NCI-H128 (cell line): ENCODE results near the gene CENPQ.

Source experiments
- DNase-seq: peaks from one replicate; lab custom pipeline; 2025; ENCODE audit not compliant: unreplicated experiment; lab: John Stamatoyannopoulos, UW

Gene CENPQ

DNA sequence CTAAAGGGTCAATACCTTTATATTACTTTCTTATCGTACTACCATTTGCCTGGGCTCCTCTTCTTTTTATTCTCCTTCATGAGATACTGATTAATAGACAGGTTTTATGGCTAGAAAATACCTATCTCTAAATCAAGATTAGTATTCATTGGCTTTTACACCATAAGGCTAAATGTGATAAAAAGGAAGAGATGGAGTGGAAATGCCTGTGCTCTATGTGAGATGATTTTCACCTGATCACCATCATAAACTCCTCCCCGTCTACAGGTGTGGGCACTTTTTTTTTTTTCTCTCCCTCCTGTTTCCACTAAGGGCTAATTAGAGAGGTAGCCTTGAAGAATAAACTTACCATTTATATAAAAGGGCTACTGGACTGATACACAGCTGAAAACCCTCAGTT lies 36.5 kb downstream of the CENPQ start, which contains the start of gene GLYATL3:
TSS of gene GLYATL3 (plus strand) at position 301 of the 400 bp plus-strand sequence. CDS start 12,068 bp downstream, outside the sequence.
- no peak for DNase-seq

DNA sequence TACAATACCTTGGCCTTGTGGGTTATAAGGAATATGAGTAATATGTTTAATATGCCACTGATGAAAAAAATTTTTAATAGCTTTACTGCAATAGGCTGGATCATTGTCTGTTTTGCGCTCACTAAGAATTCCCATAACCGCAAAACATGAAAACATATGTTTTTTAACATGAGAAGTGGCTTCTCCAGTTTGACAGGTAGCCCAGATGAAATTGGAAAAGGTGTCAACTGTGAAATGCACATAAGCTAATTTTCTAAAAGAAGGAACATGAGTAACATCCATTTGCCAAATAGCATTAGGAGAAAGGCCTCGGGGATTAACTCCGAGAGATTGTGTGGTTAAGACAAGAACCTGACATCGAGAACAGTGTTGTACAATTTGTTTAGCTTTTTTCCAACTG lies 41.5 kb downstream of the CENPQ start:
- DNase-seq = no peak

DNA sequence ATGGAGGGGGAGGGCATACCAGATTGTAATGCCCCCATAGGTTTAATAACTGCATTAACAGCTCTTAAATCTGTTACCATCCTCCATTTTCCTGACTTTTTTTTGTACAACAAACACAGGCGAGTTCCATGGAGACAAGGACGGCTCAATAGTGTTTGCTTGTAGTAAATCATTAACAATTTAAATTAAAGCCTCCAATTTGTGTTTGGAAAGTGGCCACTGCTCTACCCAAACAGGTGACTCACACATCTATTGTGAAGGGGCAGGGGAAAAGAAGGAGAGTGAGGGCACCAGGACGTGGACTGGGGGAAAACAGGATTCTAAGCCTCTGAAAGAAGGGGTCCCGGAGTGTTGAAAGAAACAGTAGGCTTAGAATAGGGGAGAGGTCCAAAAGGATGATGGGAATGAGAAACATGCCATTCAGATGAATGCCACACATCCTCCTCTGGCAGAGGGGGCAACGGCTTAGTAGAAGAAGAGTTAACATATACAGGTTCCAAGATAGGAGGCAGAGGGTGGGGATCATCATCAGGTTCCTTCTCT lies 43.5 kb downstream of the CENPQ start:
- no peak for DNase-seq

DNA sequence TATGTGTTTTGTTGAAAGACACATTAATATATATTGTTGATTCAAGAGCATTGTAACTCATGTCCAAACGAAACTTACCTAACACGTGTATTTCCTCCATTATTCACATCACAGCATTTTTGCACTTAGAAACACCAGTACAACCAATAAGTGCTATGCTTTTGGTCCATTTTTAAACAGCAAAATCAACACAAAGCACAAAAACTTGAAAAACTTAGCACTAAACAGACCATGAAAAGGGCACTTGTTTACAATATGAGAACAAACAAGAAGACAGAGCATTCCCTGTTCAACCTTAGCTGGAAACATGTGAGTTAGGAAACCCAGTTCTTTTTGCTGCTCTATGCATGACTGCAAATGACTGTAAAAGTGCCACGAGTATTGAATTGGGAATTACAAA lies 46.2 kb downstream of the CENPQ start:
- DNase-seq = no peak

DNA sequence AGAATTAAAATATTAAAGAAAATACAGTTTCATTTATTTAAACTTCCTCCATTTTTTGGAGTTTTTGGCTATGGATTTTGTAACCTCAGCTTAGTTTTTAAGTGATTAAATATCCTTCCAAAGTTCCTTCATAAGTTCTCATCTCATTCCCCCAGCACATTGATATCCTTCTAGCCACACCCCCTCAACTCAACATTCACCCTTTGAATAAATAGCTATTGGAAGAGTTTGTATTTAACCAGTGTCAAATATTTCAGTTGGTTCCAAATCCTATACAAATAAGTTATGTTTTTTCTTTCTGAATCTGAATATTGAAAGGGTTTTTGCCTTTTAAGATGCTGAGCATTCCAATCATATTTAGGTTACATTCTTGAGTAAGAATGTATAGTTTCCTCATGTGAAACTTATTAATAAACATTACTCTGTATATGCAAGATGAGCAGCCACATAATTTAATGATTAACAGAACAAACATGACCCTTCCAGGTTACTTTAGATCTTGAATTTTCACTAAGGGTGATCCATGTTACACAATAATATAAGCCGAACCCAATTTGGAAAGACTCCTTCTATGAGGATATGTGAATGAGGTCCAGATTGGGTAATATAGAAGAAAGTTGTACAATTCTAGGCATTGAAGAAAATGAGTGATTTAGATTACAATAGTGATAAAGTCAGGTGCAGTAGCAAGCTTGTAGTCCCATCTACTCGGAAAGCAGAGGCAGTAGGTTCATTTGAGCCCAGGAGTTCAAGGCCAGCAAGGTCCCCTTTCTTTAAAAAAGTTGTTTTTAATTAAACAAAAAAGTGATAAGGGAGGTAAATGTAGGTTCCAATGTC lies 50.2 kb downstream of the CENPQ start:
- no peak for DNase-seq

DNA sequence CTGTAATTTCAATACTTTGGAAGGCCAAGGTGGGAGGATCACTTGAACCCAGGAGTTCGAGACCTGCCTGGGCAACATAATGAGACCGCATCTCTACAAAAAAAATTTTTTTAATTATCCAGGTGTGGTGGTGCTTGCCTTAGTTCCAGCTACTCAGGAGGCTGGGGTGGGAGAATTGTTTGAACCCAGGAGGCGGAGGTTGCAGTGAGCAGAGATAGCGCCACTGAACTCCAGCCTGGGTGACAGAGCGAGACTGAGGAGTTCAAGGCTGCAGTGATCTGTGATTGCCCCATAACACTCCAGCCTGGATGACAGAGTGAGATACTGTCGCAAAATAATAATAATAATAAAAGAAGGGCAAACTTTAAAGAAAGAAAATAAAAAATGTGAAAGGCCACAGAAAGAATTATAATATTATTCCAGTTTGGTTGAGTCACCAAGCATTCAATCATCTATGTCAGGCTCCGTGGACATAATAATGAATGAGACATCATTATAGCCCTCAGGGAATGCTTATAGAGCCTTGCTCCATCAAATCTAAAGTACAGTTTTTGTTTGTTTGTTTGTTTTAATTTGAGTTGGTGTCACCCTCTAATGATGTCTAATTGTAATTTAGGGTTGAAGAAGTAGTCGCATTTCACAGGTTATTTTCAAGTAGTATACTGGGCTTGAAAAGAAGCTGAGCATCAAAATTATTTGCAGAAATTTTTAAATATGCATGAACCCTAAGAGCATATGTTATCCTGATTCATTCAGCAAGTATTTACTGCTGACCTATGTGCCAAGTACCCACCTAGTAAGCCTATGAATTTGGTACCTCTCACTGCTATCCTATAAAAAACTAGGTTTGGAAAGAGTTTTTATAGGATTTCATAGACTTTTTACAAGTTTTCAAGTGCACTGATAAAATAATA lies 51.7 kb downstream of the CENPQ start:
- no peak for DNase-seq

DNA sequence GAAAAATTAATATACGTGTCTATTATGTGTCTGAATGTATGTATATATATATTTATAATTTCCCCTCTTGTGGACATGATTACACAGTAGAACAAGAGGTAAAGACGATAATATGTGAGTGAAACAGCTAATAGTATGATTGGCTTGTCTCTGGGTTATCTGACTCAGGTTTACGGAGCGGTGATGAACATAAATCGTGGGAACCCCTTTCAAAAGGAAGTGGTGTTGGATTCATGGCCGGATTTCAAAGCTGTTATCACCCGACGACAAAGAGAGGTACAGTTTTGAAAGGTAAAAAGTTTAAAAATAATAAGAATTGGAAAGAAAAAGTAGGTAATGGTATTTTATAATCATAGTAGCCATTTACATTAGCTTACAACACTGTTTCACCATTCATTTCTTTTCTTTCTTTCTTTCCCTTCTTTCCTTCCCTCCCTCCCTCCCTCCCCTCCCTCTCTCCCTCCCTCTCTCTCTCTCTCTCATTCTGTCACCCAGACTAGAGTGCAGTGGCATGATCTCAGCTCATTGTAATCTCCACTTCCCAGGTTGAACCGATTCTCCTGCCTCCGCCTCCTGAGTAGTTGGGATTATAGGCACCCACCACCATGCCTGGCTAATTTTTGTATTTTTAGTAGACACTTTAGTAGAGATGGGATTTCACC lies 52.4 kb downstream of the CENPQ start:
- no peak for DNase-seq

DNA sequence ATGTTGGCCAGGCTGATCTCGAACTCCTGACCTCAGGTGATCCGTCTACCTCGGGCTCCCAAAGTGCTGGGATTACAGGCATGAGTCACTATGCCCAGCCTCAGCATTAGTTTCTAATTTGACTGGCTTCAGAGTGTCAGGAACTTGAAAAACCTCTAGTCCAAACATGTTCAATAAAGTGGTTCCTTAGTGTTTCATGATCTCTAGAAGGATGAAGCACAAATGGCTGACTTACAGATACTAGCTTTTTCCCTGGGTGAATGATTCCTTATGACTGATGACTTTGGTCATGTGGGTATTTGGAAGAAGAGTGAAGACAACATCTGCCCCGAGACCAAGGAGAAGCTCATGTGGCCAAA lies 53.0 kb downstream of the CENPQ start:
- DNase-seq = no peak

DNA sequence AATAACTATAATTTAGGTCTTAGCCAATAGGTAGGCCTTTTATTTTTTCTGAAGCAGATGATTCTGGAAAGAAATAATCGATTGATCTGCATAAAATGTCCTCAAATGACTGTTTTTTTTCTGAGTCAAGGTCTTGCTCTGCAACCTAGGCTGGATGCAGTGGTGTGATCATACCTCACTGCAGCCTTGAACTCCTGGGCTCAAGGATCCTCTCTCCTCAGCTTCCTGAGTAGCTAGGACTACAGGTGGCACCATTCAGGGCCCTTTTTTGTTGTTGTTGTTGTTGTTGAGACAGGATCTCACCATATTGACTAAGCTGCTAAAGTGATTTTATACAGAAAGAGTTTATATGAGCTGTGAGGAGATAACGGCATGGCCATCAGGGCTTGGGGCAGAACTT lies 54.7 kb downstream of the CENPQ start:
- DNase-seq = no peak

DNA sequence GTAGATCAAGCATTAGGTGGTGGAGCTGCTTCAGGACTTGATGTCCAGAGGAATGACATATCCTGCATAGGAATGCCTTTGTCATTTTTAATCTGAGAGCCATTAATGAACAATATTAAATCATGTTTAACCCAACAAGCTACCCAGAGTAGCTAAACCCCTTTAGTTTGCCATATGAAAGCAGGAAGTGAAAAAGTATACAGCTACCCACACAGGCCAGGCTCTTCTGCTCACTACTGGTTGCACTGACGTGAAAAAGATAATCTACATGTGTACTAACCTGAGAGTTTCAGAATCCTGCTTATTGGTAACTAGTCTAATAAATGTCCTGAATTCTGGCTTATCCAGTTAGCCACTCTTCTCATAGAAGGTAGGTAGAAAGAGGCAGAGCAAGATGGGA lies 56.5 kb downstream of the CENPQ start:
- no peak for DNase-seq

DNA sequence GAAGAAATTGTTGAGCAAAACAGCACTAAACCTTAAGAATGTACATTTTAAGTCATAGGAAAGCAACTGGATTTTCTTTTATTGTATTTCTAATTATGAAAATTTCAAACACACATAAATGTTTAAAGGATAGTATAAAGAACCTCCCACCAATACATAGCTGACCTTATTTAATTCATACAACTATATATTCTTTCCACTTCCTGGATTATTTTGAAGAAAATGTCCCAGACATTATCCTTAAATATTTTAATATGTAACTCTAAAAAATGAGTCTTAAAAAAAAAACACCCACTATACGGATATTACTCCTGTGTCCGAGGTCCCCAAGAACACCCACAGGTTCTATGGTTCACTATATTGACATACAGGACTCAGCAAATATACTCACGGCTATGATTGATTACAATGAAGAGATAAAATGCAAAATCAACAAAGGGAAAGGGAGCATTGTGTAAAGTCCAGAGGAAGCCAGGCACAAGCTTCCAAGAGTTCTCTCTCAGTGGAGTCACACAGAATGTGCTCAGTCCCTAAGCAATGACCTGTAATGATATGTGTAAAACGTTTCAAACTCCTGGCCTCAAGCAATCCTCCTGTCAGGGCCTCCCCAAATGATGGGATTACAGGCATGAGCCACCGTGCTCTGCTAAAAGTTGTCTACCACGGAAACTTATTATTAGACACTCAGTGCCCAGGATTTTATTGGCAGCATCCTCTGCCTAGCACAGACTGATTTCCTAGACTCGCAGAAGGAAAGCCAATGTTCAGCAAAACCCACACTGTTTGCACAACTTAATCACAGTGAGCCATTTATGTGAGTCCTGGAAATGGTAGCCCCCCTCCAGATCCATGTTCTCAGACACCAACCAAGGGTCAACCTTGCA lies 59.8 kb downstream of the CENPQ start:
- DNase-seq = no peak

DNA sequence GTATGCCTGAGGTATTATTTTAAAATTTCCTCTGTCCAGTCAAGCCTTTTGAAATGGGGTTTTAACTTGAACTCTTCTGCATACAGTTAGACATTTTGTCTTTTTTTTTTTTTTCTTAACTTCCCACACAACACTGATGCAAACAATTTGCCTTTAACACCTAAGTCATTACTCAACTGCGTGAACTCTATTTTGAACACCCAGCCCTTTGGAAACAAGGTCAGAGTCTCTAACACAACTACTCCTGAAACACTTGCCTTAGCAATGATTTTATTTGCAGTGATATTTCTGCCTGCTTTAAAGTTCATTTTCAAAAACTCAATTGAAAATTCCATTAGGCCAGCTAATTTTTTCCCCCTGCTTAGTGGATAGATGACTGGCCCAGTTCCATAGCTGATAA lies 60.7 kb downstream of the CENPQ start:
- DNase-seq = no peak

DNA sequence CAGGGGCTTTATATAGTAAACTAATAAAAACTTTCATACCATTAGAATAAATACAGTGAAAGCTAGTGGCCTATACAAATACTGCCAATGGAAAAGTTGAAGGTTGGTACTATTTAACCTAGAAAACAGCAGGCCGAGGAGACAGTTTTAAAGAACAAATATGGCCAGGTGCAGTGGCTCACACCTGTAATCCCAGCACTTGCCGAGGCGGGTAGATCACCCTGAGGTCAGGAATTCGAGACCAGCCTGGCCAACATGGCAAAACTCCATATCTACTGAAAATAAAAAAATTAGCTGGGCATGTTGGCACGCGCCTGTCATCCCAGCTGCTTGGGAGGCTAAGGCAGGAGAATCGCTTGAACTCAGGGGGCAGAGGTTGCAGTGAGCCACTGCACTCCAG lies 61.4 kb downstream of the CENPQ start:
- DNase-seq = no peak

DNA sequence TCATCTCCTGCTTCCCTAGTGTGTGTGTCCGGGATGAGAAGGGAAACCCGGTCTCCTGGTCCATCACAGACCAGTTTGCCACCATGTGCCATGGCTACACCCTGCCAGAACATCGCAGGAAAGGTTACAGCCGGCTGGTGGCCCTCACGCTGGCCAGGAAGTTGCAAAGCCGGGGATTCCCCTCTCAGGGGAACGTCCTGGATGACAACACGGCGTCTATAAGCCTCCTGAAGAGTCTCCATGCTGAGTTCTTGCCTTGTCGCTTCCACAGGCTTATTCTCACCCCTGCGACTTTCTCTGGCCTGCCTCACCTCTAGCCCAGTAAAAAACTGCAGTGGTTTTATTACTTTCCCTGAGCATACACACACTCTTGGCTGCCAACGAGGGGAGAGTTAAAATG lies 63.4 kb downstream of the CENPQ start:
- no peak for DNase-seq

DNA sequence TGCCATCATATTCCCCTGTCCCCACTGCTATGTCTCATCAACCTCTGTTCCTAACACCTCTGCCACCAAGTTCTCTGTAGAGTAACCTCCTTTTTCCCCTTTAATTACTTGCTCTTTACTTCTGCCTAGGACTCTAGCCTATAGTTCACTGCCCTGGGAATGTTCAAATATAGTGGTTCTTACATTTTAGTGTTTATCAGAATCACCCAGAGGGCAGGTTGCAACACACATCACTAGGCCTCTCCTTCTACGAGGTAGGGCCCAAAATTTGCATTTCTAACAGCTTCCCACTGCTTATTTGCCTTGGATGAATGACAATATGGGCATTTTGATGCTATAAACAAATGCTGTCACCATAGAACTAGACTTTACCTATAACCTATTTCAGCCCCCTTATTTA lies 64.2 kb downstream of the CENPQ start:
- DNase-seq = no peak

DNA sequence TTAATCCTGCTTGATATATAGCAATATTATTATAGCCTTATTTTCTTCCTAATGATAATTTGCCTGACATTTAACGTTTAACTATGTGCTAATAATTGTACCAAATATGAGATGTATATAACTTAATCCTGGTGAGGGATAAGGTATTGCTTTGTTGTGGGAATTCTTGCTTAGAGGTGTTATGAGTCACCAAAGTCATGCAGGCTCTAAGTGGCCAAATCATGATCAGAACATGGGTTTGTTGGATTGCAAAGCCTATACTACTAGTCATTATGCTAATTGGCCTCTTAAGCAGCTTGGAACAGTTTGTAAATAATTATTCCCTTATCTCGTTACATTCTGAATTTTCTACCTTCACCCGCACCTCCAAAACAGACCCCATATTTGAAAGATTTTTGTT lies 65.4 kb downstream of the CENPQ start:
- DNase-seq = no peak

DNA sequence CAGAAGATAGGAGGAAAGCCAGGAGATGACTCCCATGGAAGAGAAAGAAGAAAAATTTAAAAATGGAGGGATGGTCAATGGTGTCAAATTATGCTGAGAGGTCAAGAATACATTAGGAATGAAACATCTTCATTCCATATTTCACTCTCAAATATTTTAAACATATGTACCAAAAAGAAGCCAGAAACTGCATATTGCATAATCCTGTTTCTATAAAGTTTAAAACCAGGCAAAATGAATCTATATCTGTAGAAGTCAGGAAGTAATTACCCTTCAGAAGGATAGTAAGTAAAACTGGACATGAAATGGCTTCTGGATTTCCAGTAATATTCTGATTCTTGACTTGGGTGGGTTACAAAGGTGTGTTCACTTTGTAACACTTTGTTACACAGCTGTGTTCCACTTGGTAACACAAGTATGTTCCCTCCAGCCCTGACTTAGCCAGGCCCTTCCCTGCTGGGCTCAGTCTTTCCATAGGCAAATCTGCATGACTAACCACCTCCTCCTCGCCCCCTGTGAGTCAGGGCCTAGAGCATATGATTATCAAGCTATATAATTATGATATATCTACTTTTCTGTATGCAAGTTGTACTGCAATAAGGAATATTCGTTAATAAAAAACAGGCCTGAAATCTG lies 67.1 kb downstream of the CENPQ start:
- no peak for DNase-seq

DNA sequence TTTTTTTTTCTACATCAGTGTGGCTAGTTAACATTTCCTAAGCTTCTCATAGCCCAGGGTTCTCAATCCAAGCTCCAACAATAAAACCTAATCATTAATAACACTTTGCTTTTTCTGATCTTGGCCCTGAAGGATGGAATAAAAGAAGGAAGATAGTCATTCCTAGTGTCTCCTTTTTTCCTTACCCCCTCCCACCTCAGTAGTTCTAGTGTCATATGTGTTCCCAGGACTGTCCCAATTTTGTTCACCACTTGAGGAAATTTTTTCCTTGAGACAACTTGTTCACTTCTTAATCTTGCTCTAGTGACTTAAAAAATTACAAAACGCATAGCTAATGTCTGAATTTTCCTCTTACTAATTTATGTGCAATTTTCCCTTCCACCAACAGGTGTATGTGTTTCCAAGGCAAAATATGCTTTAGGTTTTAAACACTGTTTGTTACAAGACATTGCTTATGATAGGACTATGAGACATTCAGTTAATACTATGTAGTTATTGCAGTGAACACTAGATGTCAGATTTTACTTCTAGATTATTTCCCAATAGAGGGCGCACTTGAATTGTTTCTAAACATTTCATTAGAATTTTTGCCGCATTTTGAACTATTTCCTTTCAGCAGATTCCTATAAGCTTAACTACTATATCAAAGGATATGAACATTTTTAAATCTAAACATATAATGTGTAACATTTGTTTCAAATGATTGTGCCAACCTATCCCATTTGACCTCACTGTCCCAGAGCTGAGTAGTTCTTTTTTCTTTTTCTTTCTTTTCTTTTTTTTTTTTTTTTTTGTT lies 68.8 kb downstream of the CENPQ start:
- DNase-seq = no peak

DNA sequence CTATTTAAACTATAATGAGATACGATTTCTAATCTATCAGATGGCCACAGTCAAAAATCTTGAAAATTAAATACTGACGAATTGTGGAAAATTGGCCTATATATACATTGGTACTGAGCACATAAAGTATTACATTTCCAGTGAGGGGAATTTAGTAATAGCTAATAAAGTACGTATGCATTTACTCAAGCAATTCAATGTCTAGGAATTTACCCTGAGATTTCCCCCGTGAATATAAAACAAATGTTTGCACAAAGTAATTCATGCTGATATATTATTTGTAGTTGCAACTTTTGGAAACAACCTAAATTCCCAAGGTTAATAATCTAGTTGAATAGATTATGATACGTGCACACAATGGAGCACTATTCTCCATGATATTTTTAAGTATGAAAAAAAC lies 72.6 kb downstream of the CENPQ start:
- no peak for DNase-seq
